WTC11 (cell line): ENCODE results near the gene COX8C. TPM values are rescaled to one million over a fixed set of nuclear protein-coding genes. Genes with fewer than 3 reads are reported as not detected.

Source experiments
- ATAC-seq: fragments of 200-7000 bp; cut with Tn5 transposase; 2 replicates; pipeline ENCODE4 v1.10.0; 2021; ENCODE audit warnings: mild to moderate bottlenecking, moderate library complexity
- CTCF ChIA-PET: fragments of 300-600 bp; sonication (Branson Sonifier 250); formaldehyde crosslinking; loops from one replicate; lab custom pipeline; 2021; ENCODE audit warnings: antibody characterized with exemption; lab: Charles Lee
- POLR2A ChIA-PET: fragments of 350-600 bp; sonication (Branson Sonifier 250); formaldehyde crosslinking; loops from one replicate; lab custom pipeline; 2021; ENCODE audit warnings: antibody characterized with exemption; lab: Charles Lee
- DNase-seq: peaks from one replicate; pipeline ENCODE4 v3.0.0; 2021; ENCODE audit warnings: low spot score
- H3K27ac Mint-ChIP-seq: 2 replicates; pipeline ENCODE4 v1.8.0; 2021; ENCODE audit warnings: mixed read lengths
- H3K27me3 Mint-ChIP-seq: 2 replicates; pipeline ENCODE4 v1.8.0; 2021; ENCODE audit warnings: low read depth, mild to moderate bottlenecking, moderate library complexity, mixed read lengths
- H3K36me3 Mint-ChIP-seq: 2 replicates; pipeline ENCODE4 v1.8.0; 2021; ENCODE audit warnings: mixed read lengths
- H3K4me1 Mint-ChIP-seq: 2 replicates; pipeline ENCODE4 v1.8.0; 2022; ENCODE audit warnings: mixed read lengths
- H3K4me3 Mint-ChIP-seq: 2 replicates; pipeline ENCODE4 v1.8.0; 2021; ENCODE audit warnings: mild to moderate bottlenecking, moderate library complexity, mixed read lengths
- H3K9me3 Mint-ChIP-seq: 2 replicates; pipeline ENCODE4 v1.8.0; 2021; ENCODE audit warnings: mixed read lengths
- ATF1 ChIP-seq: sonication (generic); formaldehyde crosslinking; IDR thresholded peaks from 2 replicates; pipeline ENCODE4 v1.8.1; 2023; ENCODE audit warnings: mild to moderate bottlenecking, moderate library complexity, missing genetic modification reagents
- ETV6 ChIP-seq: sonication (generic); formaldehyde crosslinking; IDR thresholded peaks from 2 replicates; pipeline ENCODE4 v1.8.1; 2022; ENCODE audit warnings: mild to moderate bottlenecking, missing genetic modification reagents
- FOXP1 ChIP-seq: sonication (generic); formaldehyde crosslinking; IDR thresholded peaks from 2 replicates; pipeline ENCODE4 v1.8.0; 2022; ENCODE audit warnings: missing genetic modification reagents, mild to moderate bottlenecking, moderate library complexity, borderline replicate concordance
- IRF2 ChIP-seq: sonication (generic); formaldehyde crosslinking; IDR thresholded peaks from 2 replicates; pipeline ENCODE4 v1.8.0; 2022; ENCODE audit warnings: low read depth, missing genetic modification reagents, borderline replicate concordance
- NFE2L1 ChIP-seq: sonication (generic); formaldehyde crosslinking; IDR thresholded peaks from 2 replicates; pipeline ENCODE4 v1.8.1; 2023; ENCODE audit warnings: missing genetic modification reagents
- SMAD3 ChIP-seq: sonication (generic); formaldehyde crosslinking; IDR thresholded peaks from 2 replicates; pipeline ENCODE4 v1.8.0; 2022; ENCODE audit warnings: missing genetic modification reagents, mild to moderate bottlenecking, borderline replicate concordance
- TCF7 ChIP-seq: sonication (generic); formaldehyde crosslinking; IDR thresholded peaks from 2 replicates; pipeline ENCODE4 v1.8.0; 2022; ENCODE audit warnings: mild to moderate bottlenecking, low read depth, missing genetic modification reagents, moderate library complexity
- total RNA-seq: library from RNA; stranded (reverse); gene quantifications from 3 replicates; pipeline ENCODE4 v1.2.3, GENCODE V29; 2021
- TF ChIP-seq, protein P1 (sequence below): sonication (generic); formaldehyde crosslinking; IDR thresholded peaks from 2 replicates; pipeline ENCODE4 v1.8.0; 2023; ENCODE audit warnings: missing genetic modification reagents
- TF ChIP-seq, protein P2 (sequence below): sonication (generic); formaldehyde crosslinking; IDR thresholded peaks from 2 replicates; pipeline ENCODE4 v1.8.1; 2022; ENCODE audit warnings: mild to moderate bottlenecking, moderate library complexity, missing genetic modification reagents
- TF ChIP-seq, protein P3 (sequence below): sonication (generic); formaldehyde crosslinking; IDR thresholded peaks from 2 replicates; pipeline ENCODE4 v1.8.1; 2022; ENCODE audit warnings: low read depth, mild to moderate bottlenecking, moderate library complexity, missing genetic modification reagents, borderline replicate concordance
- TF ChIP-seq, protein P4 (sequence below): fragments of 250-450 bp; sonication (Bioruptor Pico); IDR thresholded peaks from 2 replicates; pipeline ENCODE4 v1.8.0; 2021; ENCODE audit warnings: mild to moderate bottlenecking
- TF ChIP-seq, protein P5 (sequence below): sonication (generic); formaldehyde crosslinking; IDR thresholded peaks from 2 replicates; pipeline ENCODE4 v1.8.1; 2022; ENCODE audit warnings: mild to moderate bottlenecking, missing genetic modification reagents, moderate library complexity, borderline replicate concordance
- TF ChIP-seq, protein P6 (sequence below): sonication (generic); formaldehyde crosslinking; conservative IDR thresholded peaks from 2 replicates; pipeline ENCODE4 v1.8.1; 2022; ENCODE audit warnings: mild to moderate bottlenecking, missing genetic modification reagents
- TF ChIP-seq, protein P7 (sequence below): fragments of 250-450 bp; sonication (Bioruptor Pico); IDR thresholded peaks from 2 replicates; pipeline ENCODE4 v2.1.2; 2022; ENCODE audit warnings: mild to moderate bottlenecking, moderate library complexity
- TF ChIP-seq, protein P8 (sequence below): sonication (generic); formaldehyde crosslinking; conservative IDR thresholded peaks from 2 replicates; pipeline ENCODE4 v1.8.1; 2023; ENCODE audit warnings: mild to moderate bottlenecking, low read depth, missing genetic modification reagents, moderate library complexity
- TF ChIP-seq, protein P9 (sequence below): sonication (generic); formaldehyde crosslinking; IDR thresholded peaks from 2 replicates; pipeline ENCODE4 v1.8.1; 2023; ENCODE audit warnings: mild to moderate bottlenecking, missing genetic modification reagents
- TF ChIP-seq, protein P10 (sequence below): sonication (generic); formaldehyde crosslinking; IDR thresholded peaks from 2 replicates; pipeline ENCODE4 v1.8.0; 2023; ENCODE audit warnings: mild to moderate bottlenecking, missing genetic modification reagents

COX8C gene
- total RNA-seq, 1 experiment from 2014 or later: not detected

DNA sequence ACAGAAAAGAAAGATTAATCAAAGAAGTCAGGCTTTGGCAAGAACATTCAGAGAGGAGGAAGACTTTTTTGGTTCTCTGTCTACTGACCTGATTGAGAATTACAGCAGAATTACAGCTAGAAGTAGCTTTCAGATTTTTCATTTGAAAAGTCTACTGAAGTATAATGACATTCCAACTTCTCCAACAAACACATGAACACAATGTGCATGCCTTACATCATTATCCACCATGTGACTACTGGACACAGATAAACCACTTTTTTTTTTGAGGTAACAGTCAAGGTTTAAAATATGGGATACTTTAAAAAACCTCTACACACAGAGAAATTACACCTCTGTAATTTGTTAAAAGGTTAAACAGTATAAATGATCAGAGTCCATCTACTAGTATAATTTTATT is 26.5 kb upstream of the COX8C start:
- CTCF ChIA-PET: no interaction called here
- H3K27ac Mint-ChIP-seq: 0 out of 2 replicates have a peak overlapping the region, but pooled peaks have one; percentile 39

More for the DNA sequence above, 26.5 kb upstream of the COX8C start:
- TF ChIP-seq, protein P1, sequence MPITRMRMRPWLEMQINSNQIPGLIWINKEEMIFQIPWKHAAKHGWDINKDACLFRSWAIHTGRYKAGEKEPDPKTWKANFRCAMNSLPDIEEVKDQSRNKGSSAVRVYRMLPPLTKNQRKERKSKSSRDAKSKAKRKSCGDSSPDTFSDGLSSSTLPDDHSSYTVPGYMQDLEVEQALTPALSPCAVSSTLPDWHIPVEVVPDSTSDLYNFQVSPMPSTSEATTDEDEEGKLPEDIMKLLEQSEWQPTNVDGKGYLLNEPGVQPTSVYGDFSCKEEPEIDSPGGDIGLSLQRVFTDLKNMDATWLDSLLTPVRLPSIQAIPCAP (CRISPR knock-in tag): no peak
- TF ChIP-seq, protein P2, sequence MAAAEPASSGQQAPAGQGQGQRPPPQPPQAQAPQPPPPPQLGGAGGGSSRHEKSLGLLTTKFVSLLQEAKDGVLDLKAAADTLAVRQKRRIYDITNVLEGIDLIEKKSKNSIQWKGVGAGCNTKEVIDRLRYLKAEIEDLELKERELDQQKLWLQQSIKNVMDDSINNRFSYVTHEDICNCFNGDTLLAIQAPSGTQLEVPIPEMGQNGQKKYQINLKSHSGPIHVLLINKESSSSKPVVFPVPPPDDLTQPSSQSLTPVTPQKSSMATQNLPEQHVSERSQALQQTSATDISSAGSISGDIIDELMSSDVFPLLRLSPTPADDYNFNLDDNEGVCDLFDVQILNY (CRISPR knock-in tag): no peak
- TF ChIP-seq, protein P3, sequence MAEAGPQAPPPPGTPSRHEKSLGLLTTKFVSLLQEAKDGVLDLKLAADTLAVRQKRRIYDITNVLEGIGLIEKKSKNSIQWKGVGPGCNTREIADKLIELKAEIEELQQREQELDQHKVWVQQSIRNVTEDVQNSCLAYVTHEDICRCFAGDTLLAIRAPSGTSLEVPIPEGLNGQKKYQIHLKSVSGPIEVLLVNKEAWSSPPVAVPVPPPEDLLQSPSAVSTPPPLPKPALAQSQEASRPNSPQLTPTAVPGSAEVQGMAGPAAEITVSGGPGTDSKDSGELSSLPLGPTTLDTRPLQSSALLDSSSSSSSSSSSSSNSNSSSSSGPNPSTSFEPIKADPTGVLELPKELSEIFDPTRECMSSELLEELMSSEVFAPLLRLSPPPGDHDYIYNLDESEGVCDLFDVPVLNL (CRISPR knock-in tag): no peak
- TF ChIP-seq ETV6 (CRISPR knock-in tag) (no peak), IRF2 (CRISPR knock-in tag) (no peak), ATF1 (no peak), NFE2L1 (CRISPR knock-in tag) (no peak), FOXP1 (CRISPR knock-in tag) (no peak), SMAD3 (CRISPR knock-in tag) (no peak), TCF7 (no peak)
- TF ChIP-seq, protein P4, sequence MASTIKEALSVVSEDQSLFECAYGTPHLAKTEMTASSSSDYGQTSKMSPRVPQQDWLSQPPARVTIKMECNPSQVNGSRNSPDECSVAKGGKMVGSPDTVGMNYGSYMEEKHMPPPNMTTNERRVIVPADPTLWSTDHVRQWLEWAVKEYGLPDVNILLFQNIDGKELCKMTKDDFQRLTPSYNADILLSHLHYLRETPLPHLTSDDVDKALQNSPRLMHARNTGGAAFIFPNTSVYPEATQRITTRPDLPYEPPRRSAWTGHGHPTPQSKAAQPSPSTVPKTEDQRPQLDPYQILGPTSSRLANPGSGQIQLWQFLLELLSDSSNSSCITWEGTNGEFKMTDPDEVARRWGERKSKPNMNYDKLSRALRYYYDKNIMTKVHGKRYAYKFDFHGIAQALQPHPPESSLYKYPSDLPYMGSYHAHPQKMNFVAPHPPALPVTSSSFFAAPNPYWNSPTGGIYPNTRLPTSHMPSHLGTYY (CRISPR knock-in tag): no peak
- TF ChIP-seq, protein P5, sequence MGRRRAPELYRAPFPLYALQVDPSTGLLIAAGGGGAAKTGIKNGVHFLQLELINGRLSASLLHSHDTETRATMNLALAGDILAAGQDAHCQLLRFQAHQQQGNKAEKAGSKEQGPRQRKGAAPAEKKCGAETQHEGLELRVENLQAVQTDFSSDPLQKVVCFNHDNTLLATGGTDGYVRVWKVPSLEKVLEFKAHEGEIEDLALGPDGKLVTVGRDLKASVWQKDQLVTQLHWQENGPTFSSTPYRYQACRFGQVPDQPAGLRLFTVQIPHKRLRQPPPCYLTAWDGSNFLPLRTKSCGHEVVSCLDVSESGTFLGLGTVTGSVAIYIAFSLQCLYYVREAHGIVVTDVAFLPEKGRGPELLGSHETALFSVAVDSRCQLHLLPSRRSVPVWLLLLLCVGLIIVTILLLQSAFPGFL (CRISPR knock-in tag): no peak
- TF ChIP-seq, protein P6, sequence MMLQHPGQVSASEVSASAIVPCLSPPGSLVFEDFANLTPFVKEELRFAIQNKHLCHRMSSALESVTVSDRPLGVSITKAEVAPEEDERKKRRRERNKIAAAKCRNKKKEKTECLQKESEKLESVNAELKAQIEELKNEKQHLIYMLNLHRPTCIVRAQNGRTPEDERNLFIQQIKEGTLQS (CRISPR knock-in tag): no peak
- TF ChIP-seq, protein P7, sequence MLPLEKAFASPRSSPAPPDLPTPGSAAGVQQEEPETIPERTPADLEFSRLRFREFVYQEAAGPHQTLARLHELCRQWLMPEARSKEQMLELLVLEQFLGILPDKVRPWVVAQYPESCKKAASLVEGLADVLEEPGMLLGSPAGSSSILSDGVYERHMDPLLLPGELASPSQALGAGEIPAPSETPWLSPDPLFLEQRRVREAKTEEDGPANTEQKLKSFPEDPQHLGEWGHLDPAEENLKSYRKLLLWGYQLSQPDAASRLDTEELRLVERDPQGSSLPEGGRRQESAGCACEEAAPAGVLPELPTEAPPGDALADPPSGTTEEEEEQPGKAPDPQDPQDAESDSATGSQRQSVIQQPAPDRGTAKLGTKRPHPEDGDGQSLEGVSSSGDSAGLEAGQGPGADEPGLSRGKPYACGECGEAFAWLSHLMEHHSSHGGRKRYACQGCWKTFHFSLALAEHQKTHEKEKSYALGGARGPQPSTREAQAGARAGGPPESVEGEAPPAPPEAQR (CRISPR knock-in tag): no peak
- TF ChIP-seq, protein P8, sequence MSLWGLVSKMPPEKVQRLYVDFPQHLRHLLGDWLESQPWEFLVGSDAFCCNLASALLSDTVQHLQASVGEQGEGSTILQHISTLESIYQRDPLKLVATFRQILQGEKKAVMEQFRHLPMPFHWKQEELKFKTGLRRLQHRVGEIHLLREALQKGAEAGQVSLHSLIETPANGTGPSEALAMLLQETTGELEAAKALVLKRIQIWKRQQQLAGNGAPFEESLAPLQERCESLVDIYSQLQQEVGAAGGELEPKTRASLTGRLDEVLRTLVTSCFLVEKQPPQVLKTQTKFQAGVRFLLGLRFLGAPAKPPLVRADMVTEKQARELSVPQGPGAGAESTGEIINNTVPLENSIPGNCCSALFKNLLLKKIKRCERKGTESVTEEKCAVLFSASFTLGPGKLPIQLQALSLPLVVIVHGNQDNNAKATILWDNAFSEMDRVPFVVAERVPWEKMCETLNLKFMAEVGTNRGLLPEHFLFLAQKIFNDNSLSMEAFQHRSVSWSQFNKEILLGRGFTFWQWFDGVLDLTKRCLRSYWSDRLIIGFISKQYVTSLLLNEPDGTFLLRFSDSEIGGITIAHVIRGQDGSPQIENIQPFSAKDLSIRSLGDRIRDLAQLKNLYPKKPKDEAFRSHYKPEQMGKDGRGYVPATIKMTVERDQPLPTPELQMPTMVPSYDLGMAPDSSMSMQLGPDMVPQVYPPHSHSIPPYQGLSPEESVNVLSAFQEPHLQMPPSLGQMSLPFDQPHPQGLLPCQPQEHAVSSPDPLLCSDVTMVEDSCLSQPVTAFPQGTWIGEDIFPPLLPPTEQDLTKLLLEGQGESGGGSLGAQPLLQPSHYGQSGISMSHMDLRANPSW (CRISPR knock-in tag): no peak
- TF ChIP-seq, protein P9, sequence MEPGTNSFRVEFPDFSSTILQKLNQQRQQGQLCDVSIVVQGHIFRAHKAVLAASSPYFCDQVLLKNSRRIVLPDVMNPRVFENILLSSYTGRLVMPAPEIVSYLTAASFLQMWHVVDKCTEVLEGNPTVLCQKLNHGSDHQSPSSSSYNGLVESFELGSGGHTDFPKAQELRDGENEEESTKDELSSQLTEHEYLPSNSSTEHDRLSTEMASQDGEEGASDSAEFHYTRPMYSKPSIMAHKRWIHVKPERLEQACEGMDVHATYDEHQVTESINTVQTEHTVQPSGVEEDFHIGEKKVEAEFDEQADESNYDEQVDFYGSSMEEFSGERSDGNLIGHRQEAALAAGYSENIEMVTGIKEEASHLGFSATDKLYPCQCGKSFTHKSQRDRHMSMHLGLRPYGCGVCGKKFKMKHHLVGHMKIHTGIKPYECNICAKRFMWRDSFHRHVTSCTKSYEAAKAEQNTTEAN (CRISPR knock-in tag): no peak
- TF ChIP-seq, protein P10, sequence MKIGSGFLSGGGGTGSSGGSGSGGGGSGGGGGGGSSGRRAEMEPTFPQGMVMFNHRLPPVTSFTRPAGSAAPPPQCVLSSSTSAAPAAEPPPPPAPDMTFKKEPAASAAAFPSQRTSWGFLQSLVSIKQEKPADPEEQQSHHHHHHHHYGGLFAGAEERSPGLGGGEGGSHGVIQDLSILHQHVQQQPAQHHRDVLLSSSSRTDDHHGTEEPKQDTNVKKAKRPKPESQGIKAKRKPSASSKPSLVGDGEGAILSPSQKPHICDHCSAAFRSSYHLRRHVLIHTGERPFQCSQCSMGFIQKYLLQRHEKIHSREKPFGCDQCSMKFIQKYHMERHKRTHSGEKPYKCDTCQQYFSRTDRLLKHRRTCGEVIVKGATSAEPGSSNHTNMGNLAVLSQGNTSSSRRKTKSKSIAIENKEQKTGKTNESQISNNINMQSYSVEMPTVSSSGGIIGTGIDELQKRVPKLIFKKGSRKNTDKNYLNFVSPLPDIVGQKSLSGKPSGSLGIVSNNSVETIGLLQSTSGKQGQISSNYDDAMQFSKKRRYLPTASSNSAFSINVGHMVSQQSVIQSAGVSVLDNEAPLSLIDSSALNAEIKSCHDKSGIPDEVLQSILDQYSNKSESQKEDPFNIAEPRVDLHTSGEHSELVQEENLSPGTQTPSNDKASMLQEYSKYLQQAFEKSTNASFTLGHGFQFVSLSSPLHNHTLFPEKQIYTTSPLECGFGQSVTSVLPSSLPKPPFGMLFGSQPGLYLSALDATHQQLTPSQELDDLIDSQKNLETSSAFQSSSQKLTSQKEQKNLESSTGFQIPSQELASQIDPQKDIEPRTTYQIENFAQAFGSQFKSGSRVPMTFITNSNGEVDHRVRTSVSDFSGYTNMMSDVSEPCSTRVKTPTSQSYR (CRISPR knock-in tag): no peak
- H3K9me3 Mint-ChIP-seq: peaks cover 5% of the 10 kb centered on the region
- 0 out of 2 replicates have a peak, but pooled peaks cover 3% of the 10 kb centered on the region for H3K36me3 Mint-ChIP-seq
- DNase-seq: no peak
- ATAC-seq: no peak
- no peak overlapping the region for H3K4me3 Mint-ChIP-seq
- POLR2A ChIA-PET: no interaction called here
- peaks cover 28% of the 10 kb centered on the region for H3K4me1 Mint-ChIP-seq
- no peaks in the 10 kb centered on the region for H3K27me3 Mint-ChIP-seq
